Vagina (tissue), 2 donors: ENCODE measurements around the gene CHRNA7. TPM values are rescaled to one million over a fixed set of nuclear protein-coding genes. Genes with fewer than 3 reads are reported as not detected.

Source experiments
- DNase-seq, 2 donors: peaks; one replicate each; pipeline ENCODE4 v3.0.0-alpha.2; 2017; ENCODE audit errors: extremely low spot score in 2 of 2
- H3K27ac ChIP-seq: fragments of 200-600 bp; sonication (generic); one replicate; pipeline ENCODE4 v1.5.1; 2019
- H3K27me3 ChIP-seq: fragments of 200-600 bp; sonication (generic); one replicate; pipeline ENCODE4 v1.5.1; 2019
- H3K36me3 ChIP-seq, 2 donors: fragments of 200-600 bp; sonication (generic); one replicate each; pipeline ENCODE4 v1.5.1; 2017 to 2019
- H3K4me1 ChIP-seq: fragments of 200-600 bp; sonication (generic); one replicate; pipeline ENCODE4 v1.5.1; 2019
- H3K4me3 ChIP-seq, 2 donors: fragments of 200-600 bp; sonication (generic); 1 replicate in 1 of 2; 2 replicates in 1 of 2; pipeline ENCODE4 v1.5.1; 2016 to 2019
- H3K9me3 ChIP-seq: fragments of 200-600 bp; sonication (generic); one replicate; pipeline ENCODE4 v1.5.1; 2019
- CTCF ChIP-seq, 3 experiments: fragments of 450-650 bp in 2 of 3; fragments of 200-600 bp in 1 of 3; sonication (generic) in 1 of 3; IDR thresholded peaks; one replicate each; pipeline ENCODE4 v1.5.1; 2017 to 2019; ENCODE audit warnings: antibody characterized with exemption in 3 of 3, mild to moderate bottlenecking in 2 of 3, moderate library complexity in 2 of 3
- POLR2A ChIP-seq, 2 donors: fragments of 450-650 bp; IDR thresholded peaks; one replicate each; pipeline ENCODE4 v1.6.1; 2017; ENCODE audit warnings: antibody characterized with exemption in 2 of 2, mild to moderate bottlenecking in 2 of 2, moderate library complexity in 2 of 2
- POLR2AphosphoS5 ChIP-seq, 2 donors: sonication (generic); formaldehyde crosslinking; IDR thresholded peaks; one replicate each; pipeline ENCODE4 v1.9.0; 2017; ENCODE audit warnings: antibody characterized with exemption in 2 of 2, mild to moderate bottlenecking in 2 of 2, low read depth in 1 of 2; ENCODE audit not compliant: insufficient read depth in 1 of 2
- intact Hi-C: fragments of 100-400 bp; cut with DNase I; formaldehyde crosslinking; loops from one replicate; pipeline ENCODE4 v1.15.1; 2023
- total RNA-seq: library from RNA; depleted of rRNA; stranded (reverse); fragments of >200 nt; gene quantifications from one replicate; pipeline ENCODE4 v1.2.3, GENCODE V29; 2016

Gene CHRNA7
- total RNA-seq, 1 donor from 2014 or later, result 10.1 TPM

- H3K4me3 ChIP-seq, result no peak overlapping the region
- H3K36me3 ChIP-seq, result no peaks in the 10 kb centered on the region
- no peak overlapping the region for H3K27ac ChIP-seq
- no peaks in the 10 kb centered on the region for H3K9me3 ChIP-seq
- peaks cover 5% of the 10 kb centered on the region for H3K4me1 ChIP-seq
- no peak for DNase-seq
- TF ChIP-seq POLR2AphosphoS5 (IDR thresholded peaks at IDR 0.05; ENCODE audit: insufficient read depth in 1 of 2, low read depth in 1 of 2) (no peak), CTCF (IDR thresholded peaks at IDR 0.05) (no peak), POLR2A (IDR thresholded peaks at IDR 0.05) (no peak)
- H3K27me3 ChIP-seq, result no peaks in the 10 kb centered on the region
- intact Hi-C loops, result no loop called here
These were observed 5.0 kb downstream of the CHRNA7 start for GRCh38 chr15:32035285-32035684.

- Histone ChIP-seq H3K36me3 (no peaks in the 10 kb centered on the region), H3K4me3 (no peak overlapping the region), H3K27ac (no peak overlapping the region), H3K4me1 (no peaks in the 10 kb centered on the region), H3K27me3 (no peaks in the 10 kb centered on the region), H3K9me3 (no peaks in the 10 kb centered on the region)
- intact Hi-C loops, result no loop called here
- DNase-seq, result no peak
- TF ChIP-seq POLR2AphosphoS5 (IDR thresholded peaks at IDR 0.05; ENCODE audit: insufficient read depth in 1 of 2, low read depth in 1 of 2) (no peak), CTCF (IDR thresholded peaks at IDR 0.05) (no peak), POLR2A (IDR thresholded peaks at IDR 0.05) (no peak)
These were observed 6.7 kb downstream of the CHRNA7 start for GRCh38 chr15:32036971-32037370.

GRCh38 chr15:32041294-32041693, 11.0 kb downstream of the CHRNA7 start:
- H3K36me3 ChIP-seq, result no peaks in the 10 kb centered on the region
- H3K4me3 ChIP-seq, result no peak overlapping the region
- H3K27me3 ChIP-seq, result no peaks in the 10 kb centered on the region
- no peaks in the 10 kb centered on the region for H3K9me3 ChIP-seq
- intact Hi-C loops, result no loop called here
- H3K27ac ChIP-seq, result no peak overlapping the region
- DNase-seq, result no peak
- no peaks in the 10 kb centered on the region for H3K4me1 ChIP-seq
- TF ChIP-seq CTCF (IDR thresholded peaks at IDR 0.05) (no peak), POLR2A (IDR thresholded peaks at IDR 0.05) (no peak), POLR2AphosphoS5 (IDR thresholded peaks at IDR 0.05; ENCODE audit: insufficient read depth in 1 of 2, low read depth in 1 of 2) (no peak)

GRCh38 chr15:32042269-32042972, 12.1 kb downstream of the CHRNA7 start:
- H3K27me3 ChIP-seq, result no peaks in the 10 kb centered on the region
- H3K4me3 ChIP-seq, result no peak overlapping the region
- intact Hi-C loops, result no loop called here
- H3K4me1 ChIP-seq, result no peaks in the 10 kb centered on the region
- DNase-seq, result no peak
- no peaks in the 10 kb centered on the region for H3K9me3 ChIP-seq
- no peak overlapping the region for H3K27ac ChIP-seq
- H3K36me3 ChIP-seq, result no peaks in the 10 kb centered on the region
- TF ChIP-seq CTCF (IDR thresholded peaks at IDR 0.05) (no peak), POLR2AphosphoS5 (IDR thresholded peaks at IDR 0.05; ENCODE audit: insufficient read depth in 1 of 2, low read depth in 1 of 2) (no peak), POLR2A (IDR thresholded peaks at IDR 0.05) (no peak)

- Histone ChIP-seq H3K4me3 (no peak overlapping the region), H3K9me3 (no peaks in the 10 kb centered on the region), H3K27ac (no peak overlapping the region), H3K4me1 (no peaks in the 10 kb centered on the region), H3K27me3 (no peaks in the 10 kb centered on the region), H3K36me3 (no peaks in the 10 kb centered on the region)
- TF ChIP-seq CTCF (IDR thresholded peaks at IDR 0.05) (no peak), POLR2A (IDR thresholded peaks at IDR 0.05) (no peak), POLR2AphosphoS5 (IDR thresholded peaks at IDR 0.05; ENCODE audit: insufficient read depth in 1 of 2, low read depth in 1 of 2) (no peak)
- intact Hi-C loops, result no loop called here
- no peak for DNase-seq
These were observed 23.4 kb downstream of the CHRNA7 start for GRCh38 chr15:32053719-32054118.
